Activated naive CD8-positive, alpha-beta T cell (primary cell): ENCODE results near the gene SHISA8.

Experiments
- H3K27ac Mint-ChIP-seq: one replicate; pipeline ENCODE4 v1.8.0; 2021; ENCODE audit warnings: mixed read lengths
- H3K27me3 Mint-ChIP-seq: one replicate; pipeline ENCODE4 v1.8.0; 2021; ENCODE audit warnings: mixed read lengths
- H3K36me3 Mint-ChIP-seq: one replicate; pipeline ENCODE4 v1.8.0; 2021; ENCODE audit warnings: mixed read lengths
- H3K4me1 Mint-ChIP-seq: one replicate; pipeline ENCODE4 v1.8.0; 2021; ENCODE audit warnings: low read depth, mixed read lengths
- H3K4me3 Mint-ChIP-seq: one replicate; pipeline ENCODE4 v1.8.0; 2021; ENCODE audit warnings: mild to moderate bottlenecking, mixed read lengths
- H3K9me3 Mint-ChIP-seq: one replicate; pipeline ENCODE4 v1.8.0; 2021; ENCODE audit warnings: low read depth, mixed read lengths

SHISA8 gene

GRCh38 chr22:41923595-41924276, 8.9 kb upstream of the SHISA8 start:
- Mint-ChIP-seq H3K36me3 (no peaks in the 10 kb centered on the region), H3K27me3 (no peaks in the 10 kb centered on the region), H3K27ac (no peak overlapping the region), H3K4me3 (no peak overlapping the region), H3K4me1 (peaks cover 23% of the 10 kb centered on the region), H3K9me3 (no peaks in the 10 kb centered on the region)

DNA sequence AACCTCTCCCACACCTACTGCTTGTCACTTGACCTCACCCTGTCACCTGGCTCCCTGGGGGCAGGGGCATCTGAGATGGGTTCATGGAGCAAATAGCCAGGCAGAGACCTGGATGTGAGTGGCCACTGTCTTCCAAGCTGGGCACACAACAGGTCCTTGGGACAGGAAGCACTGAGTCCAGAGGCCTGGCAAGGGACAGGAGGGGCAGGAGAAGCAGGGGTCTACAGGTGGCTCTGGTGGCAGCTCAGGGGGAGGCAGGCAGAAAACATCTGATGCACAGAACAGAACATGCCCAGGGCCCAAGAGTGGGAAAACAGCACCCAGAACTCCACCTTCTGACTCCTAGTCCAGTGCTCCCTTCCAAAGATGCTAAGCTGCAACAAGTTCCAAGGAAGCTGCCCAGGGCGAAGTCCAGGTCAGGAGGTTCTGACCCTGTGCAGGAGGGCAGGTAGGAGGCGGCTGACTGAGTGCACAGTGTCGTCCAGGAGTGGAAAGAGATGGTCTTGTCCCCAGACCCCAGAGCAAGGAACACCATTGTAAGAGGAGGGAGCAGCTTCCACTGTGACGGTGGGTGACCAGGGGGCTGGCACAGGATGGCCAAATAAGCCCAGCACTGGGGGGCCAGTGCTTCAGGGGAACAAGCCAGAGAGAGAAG, 8.2 kb upstream of the SHISA8 start:
- no peaks in the 10 kb centered on the region for H3K27me3 Mint-ChIP-seq
- no peak overlapping the region for H3K4me3 Mint-ChIP-seq

DNA sequence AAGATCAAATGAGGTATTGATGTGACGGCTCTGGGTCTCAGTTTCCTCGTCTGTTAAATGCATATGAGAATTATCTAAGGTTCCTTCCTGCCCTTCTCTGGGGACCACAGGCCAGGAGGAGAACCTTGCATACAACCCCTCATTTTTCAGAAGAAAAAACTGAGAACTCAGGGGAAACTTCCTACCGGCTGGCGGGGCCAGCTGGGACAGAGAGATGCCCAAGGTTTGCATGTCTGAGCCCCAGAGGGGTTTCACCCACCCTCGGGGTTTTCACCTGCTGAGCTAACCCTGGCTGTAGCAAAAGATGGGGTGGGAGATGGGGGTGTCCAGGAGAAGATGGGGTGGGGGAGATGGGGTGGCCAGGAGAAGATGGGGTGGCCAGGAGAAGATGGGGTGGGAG, 7.5 kb upstream of the SHISA8 start:
- Mint-ChIP-seq H3K27me3 (no peaks in the 10 kb centered on the region), H3K4me1 (peaks cover 17% of the 10 kb centered on the region), H3K36me3 (no peaks in the 10 kb centered on the region), H3K9me3 (no peaks in the 10 kb centered on the region), H3K4me3 (no peak overlapping the region), H3K27ac (no peak overlapping the region)

More for the DNA sequence above, 8.2 kb upstream of the SHISA8 start:
- H3K4me1 Mint-ChIP-seq = peaks cover 20% of the 10 kb centered on the region
- no peak overlapping the region for H3K27ac Mint-ChIP-seq
- no peaks in the 10 kb centered on the region for H3K36me3 Mint-ChIP-seq
- no peaks in the 10 kb centered on the region for H3K9me3 Mint-ChIP-seq

GRCh38 chr22:41920271-41920976, 5.5 kb upstream of the SHISA8 start:
- Mint-ChIP-seq H3K9me3 (no peaks in the 10 kb centered on the region), H3K27ac (no peak overlapping the region), H3K4me3 (peak overlapping the region; percentile 49), H3K36me3 (no peaks in the 10 kb centered on the region), H3K27me3 (peaks cover 5% of the 10 kb centered on the region), H3K4me1 (peaks cover 17% of the 10 kb centered on the region)

- Mint-ChIP-seq H3K9me3 (no peaks in the 10 kb centered on the region), H3K27ac (no peak overlapping the region), H3K4me1 (peaks cover 14% of the 10 kb centered on the region), H3K27me3 (peaks cover 5% of the 10 kb centered on the region), H3K4me3 (peak overlapping the region; percentile 65), H3K36me3 (no peaks in the 10 kb centered on the region)
Observed at GRCh38 chr22:41919357-41920224, 4.7 kb upstream of the SHISA8 start.

DNA sequence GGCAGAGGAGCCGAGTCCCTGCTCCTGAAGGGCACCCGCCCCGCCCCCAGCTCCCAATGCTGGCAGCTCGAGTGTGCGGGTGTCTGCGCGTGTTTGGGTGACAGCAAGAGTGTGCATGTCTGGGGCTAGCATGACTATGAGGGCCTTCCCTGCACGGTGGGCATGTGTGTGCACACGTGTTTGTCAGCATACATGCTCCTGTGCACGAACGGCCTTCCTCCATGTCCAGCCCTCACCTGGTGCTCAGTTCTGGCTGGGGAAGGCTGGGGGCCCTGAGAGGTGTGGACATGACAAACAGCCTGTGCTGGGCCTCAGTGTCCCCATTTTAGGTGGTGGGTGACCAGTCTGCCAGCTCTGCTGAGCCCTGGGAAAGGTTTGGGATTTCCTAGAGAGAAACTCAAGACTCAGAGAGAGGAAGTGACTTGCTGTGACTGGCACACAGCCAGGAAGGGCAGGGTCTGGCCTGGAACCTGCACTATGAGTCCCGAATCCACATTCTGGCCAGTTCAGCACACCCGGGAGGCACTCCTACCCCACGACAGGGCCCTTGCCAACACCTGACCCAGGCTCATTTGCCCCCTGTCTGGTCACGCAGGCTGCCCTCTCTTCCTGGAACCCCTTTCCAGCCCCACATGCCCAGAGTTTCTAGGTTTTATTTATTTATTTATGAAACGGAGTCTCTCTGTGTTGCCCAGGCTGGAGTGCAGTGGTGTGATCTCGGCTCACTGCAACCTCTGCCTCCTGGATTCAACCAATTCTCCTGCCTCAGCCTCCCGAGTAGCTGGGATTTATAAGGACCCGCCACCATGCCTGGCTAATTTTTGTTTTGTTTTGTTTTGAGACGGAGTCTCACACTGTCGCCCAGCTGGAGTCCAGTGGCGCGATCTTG, 3.3 kb upstream of the SHISA8 start:
- H3K9me3 Mint-ChIP-seq = no peaks in the 10 kb centered on the region
- peaks cover 5% of the 10 kb centered on the region for H3K27me3 Mint-ChIP-seq
- H3K27ac Mint-ChIP-seq = no peak overlapping the region
- H3K4me3 Mint-ChIP-seq = peak overlapping the region; percentile 67
- no peaks in the 10 kb centered on the region for H3K36me3 Mint-ChIP-seq
- peaks cover 17% of the 10 kb centered on the region for H3K4me1 Mint-ChIP-seq

- Mint-ChIP-seq H3K36me3 (no peaks in the 10 kb centered on the region), H3K9me3 (no peaks in the 10 kb centered on the region), H3K4me3 (no peak overlapping the region), H3K27ac (no peak overlapping the region), H3K27me3 (peaks cover 5% of the 10 kb centered on the region), H3K4me1 (peaks cover 18% of the 10 kb centered on the region)
Observed at GRCh38 chr22:41917375-41917902, 2.6 kb upstream of the SHISA8 start.

GRCh38 chr22:41916745-41917358, 2.0 kb upstream of the SHISA8 start:
- H3K9me3 Mint-ChIP-seq = no peaks in the 10 kb centered on the region
- no peak overlapping the region for H3K4me3 Mint-ChIP-seq
- H3K4me1 Mint-ChIP-seq = peaks cover 18% of the 10 kb centered on the region
- peaks cover 5% of the 10 kb centered on the region for H3K27me3 Mint-ChIP-seq
- no peaks in the 10 kb centered on the region for H3K36me3 Mint-ChIP-seq
- H3K27ac Mint-ChIP-seq = no peak overlapping the region

GRCh38 chr22:41915786-41916493, 1.1 kb upstream of the SHISA8 start:
- Mint-ChIP-seq H3K4me3 (peak overlapping the region; percentile 62), H3K27me3 (peaks cover 5% of the 10 kb centered on the region), H3K27ac (peak overlapping the region; percentile 46)

GRCh38 chr22:41914611-41915034, 251 bp downstream of the SHISA8 start:
- H3K9me3 Mint-ChIP-seq = no peaks in the 10 kb centered on the region
- H3K27ac Mint-ChIP-seq = no peak overlapping the region
- H3K4me1 Mint-ChIP-seq = peaks cover 22% of the 10 kb centered on the region
- H3K4me3 Mint-ChIP-seq = no peak overlapping the region
- no peaks in the 10 kb centered on the region for H3K36me3 Mint-ChIP-seq
- H3K27me3 Mint-ChIP-seq = peaks cover 5% of the 10 kb centered on the region

More at GRCh38 chr22:41915786-41916493, 1.1 kb upstream of the SHISA8 start:
- H3K9me3 Mint-ChIP-seq = no peaks in the 10 kb centered on the region
- peaks cover 22% of the 10 kb centered on the region for H3K4me1 Mint-ChIP-seq
- H3K36me3 Mint-ChIP-seq = no peaks in the 10 kb centered on the region

DNA sequence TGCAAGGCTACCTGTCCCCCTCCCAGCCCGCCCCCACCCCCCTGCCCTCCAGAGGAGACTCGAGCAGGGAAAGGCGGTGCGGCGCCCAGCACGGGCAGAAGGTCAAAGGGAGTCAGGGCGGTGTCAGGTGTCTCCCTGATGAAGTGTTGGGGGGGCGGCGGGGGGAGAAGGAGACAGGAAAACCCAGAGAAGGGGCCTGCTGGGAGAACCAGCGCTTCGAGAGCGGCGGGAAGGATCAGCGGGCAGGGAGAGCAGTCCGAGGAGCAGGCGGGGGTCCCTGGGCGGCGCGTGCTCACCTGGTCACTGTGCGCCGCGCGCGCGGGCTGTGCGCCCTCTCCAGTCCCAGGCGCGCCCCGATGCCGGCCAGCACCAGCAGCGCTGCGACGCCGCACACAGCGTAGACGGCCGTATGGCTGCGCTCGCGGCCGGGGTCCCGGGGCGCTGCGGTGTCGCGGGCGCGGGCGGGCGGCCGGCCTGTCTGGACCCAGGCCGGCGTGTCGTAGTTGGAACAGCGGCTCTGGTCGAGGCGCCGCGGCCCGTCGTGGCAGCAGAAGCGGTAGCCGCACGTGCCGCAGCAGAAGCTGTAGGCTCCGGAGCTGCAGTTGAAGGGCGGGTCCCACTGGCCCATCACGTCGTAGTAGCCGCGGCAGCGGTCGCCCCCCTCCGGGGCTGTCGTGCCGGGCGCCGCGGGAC, 886 bp downstream of the SHISA8 start:
- H3K36me3 Mint-ChIP-seq = no peaks in the 10 kb centered on the region
- no peak overlapping the region for H3K27ac Mint-ChIP-seq
- H3K27me3 Mint-ChIP-seq = peaks cover 5% of the 10 kb centered on the region
- H3K9me3 Mint-ChIP-seq = no peaks in the 10 kb centered on the region
- no peak overlapping the region for H3K4me3 Mint-ChIP-seq
- H3K4me1 Mint-ChIP-seq = peaks cover 22% of the 10 kb centered on the region

- H3K36me3 Mint-ChIP-seq = no peaks in the 10 kb centered on the region
- no peak overlapping the region for H3K27ac Mint-ChIP-seq
- H3K4me1 Mint-ChIP-seq = peaks cover 26% of the 10 kb centered on the region
- peak overlapping the region; percentile 51 for H3K4me3 Mint-ChIP-seq
- peaks cover 5% of the 10 kb centered on the region for H3K27me3 Mint-ChIP-seq
- H3K9me3 Mint-ChIP-seq = no peaks in the 10 kb centered on the region
Observed at GRCh38 chr22:41913040-41913719, 1.7 kb downstream of the SHISA8 start.
